Colonic mucosa (tissue), 4 donors: ENCODE data around the gene ANKRD33. TPM values are rescaled to one million over a fixed set of nuclear protein-coding genes. Genes with fewer than 3 reads are reported as not detected.
"Not testable (repeated sequence)": the region's sequence is repeated elsewhere in the genome, so short reads cannot be mapped to it uniquely, and the experiment has no call there.

Experiments
- DNase-seq: peaks from one replicate; pipeline ENCODE4 v3.0.0-alpha.2; 2020
- H3K27ac ChIP-seq: fragments of 200-600 bp; one replicate; pipeline ENCODE4 v1.8.0; 2021
- H3K27me3 ChIP-seq: fragments of 200-600 bp; one replicate; pipeline ENCODE4 v1.8.0; 2021
- H3K36me3 ChIP-seq: fragments of 200-600 bp; one replicate; pipeline ENCODE4 v1.8.0; 2021
- H3K4me1 ChIP-seq: fragments of 200-600 bp; one replicate; pipeline ENCODE4 v1.8.0; 2021; ENCODE audit warnings: mild to moderate bottlenecking
- H3K4me3 ChIP-seq: fragments of 200-600 bp; one replicate; pipeline ENCODE4 v1.8.0; 2021
- H3K9ac ChIP-seq, 2 donors: one replicate each; pipeline ENCODE4 v1.7.0; 2013; ENCODE audit warnings: control low read depth in 2 of 2, low read depth in 2 of 2, low read length in 2 of 2
- H3K9me3 ChIP-seq: fragments of 200-600 bp; one replicate; pipeline ENCODE4 v1.8.0; 2021
- intact Hi-C: fragments of 100-400 bp; cut with DNase I; formaldehyde crosslinking; loops from one replicate; pipeline ENCODE4 v1.14.1; 2022
- total RNA-seq, 2 donors: library from RNA; stranded (reverse); fragmentation: NEBNext Ultra II Directional in 1 of 2; extraction: Animal tissue kit (Norgen Biotek cat#: 25700) in 1 of 2; gene quantifications; one replicate each; pipeline ENCODE4 v1.2.1, GENCODE V29; 2021
- TF ChIP-seq, protein P1 (sequence below): fragments of 200-600 bp; IDR thresholded peaks from one replicate; pipeline ENCODE4 v1.8.0; 2022; ENCODE audit warnings: antibody characterized with exemption, mild to moderate bottlenecking
- donor health status: healthy.
- donor health status: DM: no; HTN: no; CAD: no.
- donor health status: DM: no; HTN: no; CAD: no.

The ANKRD33 gene
- total RNA-seq, 2 donors from 2014 or later, result not detected

DNA sequence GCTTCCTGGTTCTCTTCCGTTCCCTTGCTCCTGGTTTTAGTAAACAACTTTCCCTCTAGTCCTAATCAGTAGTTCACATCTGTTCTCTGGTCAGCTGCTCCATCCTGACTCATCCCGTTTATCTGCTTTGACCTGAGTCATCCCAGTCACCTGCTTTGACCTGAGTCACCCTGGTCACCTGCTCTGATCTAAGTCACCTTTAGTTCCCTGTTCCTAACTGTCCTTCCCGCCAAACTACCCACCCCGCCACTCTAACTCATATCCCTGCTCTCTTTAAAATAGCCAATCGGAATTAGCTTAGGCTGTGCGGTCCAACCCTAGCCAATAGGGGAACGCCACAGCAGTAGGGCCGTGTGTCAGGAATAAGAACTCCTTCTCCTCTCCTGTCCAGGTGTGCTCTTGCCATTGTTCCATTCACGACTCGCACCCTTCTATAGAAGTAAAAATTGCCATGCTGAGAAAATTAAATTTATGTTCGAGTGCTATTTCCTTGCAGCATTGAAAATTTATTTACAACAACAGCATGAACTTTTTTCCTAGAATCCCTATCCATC lies 3.1 kb upstream of the ANKRD33 start:
- TF ChIP-seq, protein P1, sequence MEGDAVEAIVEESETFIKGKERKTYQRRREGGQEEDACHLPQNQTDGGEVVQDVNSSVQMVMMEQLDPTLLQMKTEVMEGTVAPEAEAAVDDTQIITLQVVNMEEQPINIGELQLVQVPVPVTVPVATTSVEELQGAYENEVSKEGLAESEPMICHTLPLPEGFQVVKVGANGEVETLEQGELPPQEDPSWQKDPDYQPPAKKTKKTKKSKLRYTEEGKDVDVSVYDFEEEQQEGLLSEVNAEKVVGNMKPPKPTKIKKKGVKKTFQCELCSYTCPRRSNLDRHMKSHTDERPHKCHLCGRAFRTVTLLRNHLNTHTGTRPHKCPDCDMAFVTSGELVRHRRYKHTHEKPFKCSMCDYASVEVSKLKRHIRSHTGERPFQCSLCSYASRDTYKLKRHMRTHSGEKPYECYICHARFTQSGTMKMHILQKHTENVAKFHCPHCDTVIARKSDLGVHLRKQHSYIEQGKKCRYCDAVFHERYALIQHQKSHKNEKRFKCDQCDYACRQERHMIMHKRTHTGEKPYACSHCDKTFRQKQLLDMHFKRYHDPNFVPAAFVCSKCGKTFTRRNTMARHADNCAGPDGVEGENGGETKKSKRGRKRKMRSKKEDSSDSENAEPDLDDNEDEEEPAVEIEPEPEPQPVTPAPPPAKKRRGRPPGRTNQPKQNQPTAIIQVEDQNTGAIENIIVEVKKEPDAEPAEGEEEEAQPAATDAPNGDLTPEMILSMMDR, result no peak
- no peak overlapping the region for H3K9ac ChIP-seq
- intact Hi-C loops, result no loop called here
- no peaks in the 10 kb centered on the region for H3K4me1 ChIP-seq
- H3K4me3 ChIP-seq, result no peak overlapping the region
- H3K27me3 ChIP-seq, result no peaks in the 10 kb centered on the region
- no peaks in the 10 kb centered on the region for H3K9me3 ChIP-seq
- no peak for DNase-seq
- H3K27ac ChIP-seq, result no peak overlapping the region
- H3K36me3 ChIP-seq, result no peaks in the 10 kb centered on the region

DNA sequence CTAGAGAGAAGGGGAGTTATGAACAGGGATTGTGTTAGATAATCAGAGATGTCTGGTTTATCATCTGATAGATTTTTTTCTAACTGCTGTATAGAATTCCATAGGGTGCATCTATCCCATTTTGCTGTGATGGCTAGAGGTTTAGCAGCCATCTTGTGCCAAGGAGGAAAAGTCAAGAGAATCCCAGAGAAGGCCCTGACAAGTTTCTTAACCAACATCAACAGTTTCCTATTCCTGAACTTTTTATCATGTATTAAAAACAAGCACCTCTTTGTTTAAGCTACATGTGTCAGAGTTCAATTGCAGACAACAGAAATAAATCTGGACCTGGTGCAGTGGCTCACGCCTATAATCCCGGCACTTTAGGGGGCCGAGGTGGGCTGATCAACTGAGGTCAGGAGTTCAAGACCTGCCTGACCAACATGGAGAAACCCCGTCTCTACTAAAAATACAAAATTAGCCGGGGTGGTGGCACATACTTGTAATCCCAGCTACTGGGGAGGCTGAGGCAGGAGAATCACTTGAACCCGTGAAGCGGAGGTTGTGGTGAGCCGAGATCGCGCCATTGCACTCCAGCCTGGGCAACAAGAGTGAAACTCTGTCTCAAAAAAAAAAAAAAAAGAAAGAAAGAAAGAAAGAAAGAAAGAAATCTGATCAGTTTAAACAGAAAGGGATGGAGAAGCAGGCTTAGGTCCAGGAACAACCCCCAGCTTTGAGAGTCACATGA lies 2.4 kb upstream of the ANKRD33 start:
- H3K27ac ChIP-seq, H3K9me3 ChIP-seq, H3K36me3 ChIP-seq, H3K9ac ChIP-seq, H3K4me1 ChIP-seq, intact Hi-C loops, H3K27me3 ChIP-seq, H3K4me3 ChIP-seq, DNase-seq: not testable (repeated sequence)

DNA sequence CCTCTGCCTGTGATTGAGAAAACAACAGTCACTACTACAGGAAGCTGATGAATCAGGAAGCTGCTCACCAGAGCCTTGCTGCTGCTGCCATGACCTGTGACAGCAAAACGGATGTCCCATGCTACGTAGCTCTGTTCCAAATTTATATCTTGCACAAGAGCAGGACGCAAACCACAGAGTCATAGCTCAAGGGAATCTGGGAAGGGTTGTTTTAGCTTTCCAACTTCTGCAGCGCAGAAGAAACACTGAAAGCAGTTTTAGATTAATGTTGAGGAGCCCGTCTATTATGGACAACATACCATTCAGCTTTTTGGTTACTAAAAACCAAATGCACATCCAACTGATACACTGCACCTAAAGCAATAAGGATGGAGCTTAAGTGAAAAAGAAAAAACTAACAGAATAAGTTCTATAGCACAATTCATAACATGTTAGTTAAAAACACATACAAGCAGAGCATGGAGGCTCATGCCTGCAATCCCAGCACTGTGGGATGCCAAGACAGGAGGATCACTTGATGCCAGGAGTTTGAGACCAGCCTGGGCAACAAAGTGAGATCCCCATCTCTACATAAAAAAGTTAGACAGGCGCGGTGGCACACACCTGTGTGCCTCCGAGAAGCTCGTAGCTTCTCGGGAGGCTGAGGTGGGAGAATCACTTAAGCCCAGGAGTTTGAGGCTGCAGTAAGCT lies 1.7 kb upstream of the ANKRD33 start:
- Histone ChIP-seq H3K4me3 (no peak overlapping the region), H3K9me3 (no peaks in the 10 kb centered on the region), H3K4me1 (no peaks in the 10 kb centered on the region), H3K27ac (no peak overlapping the region), H3K27me3 (no peaks in the 10 kb centered on the region), H3K9ac (no peak overlapping the region), H3K36me3 (no peaks in the 10 kb centered on the region)
- peak; percentile 59 for DNase-seq
- intact Hi-C loops, result no loop called here
- TF ChIP-seq, protein P1, result no peak

DNA sequence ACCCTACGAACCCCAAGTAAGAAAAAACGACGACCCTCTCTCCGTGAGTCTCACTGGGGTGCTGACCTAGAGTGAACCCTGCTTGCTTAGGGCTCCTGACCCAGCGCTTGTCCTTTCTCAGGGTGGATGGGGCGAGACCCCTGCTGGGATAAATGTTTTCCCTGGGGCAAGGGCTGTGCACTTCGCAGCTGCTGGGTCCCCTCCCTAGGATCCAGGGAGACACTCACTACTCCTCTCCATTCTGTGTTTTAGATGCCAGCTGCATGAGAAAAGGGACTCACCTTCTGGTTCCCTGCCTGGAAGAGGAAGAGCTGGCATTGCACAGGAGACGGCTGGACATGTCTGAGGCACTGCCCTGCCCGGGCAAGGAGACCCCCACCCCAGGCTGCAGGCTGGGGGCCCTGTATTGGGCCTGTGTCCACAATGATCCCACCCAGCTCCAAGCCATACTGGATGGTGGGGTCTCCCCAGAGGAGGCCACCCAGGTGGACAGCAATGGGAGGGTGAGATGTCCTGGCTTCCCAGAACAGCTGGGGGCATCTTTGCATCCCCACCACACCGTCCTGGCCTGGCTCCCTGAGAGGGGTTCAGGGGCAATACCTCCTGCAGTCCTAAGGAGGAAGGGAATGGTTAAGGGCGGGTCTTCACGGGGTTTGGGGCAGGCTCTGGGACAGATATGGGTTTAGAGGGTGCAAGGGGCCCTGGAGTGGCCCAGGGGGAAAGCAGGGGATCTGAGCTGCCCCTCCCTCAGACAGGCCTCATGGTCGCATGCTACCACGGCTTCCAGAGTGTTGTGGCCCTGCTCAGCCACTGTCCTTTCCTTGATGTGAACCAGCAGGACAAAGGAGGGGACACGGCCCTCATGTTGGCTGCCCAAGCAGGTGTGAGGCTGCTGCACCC lies 663 bp downstream of the ANKRD33 start:
- Histone ChIP-seq H3K4me3 (no peak overlapping the region), H3K4me1 (no peaks in the 10 kb centered on the region), H3K27me3 (no peaks in the 10 kb centered on the region), H3K36me3 (no peaks in the 10 kb centered on the region), H3K9me3 (no peaks in the 10 kb centered on the region), H3K27ac (no peak overlapping the region), H3K9ac (no peak overlapping the region)
- no peak for DNase-seq
- intact Hi-C loops, result no loop called here
- TF ChIP-seq, protein P1, result no peak

DNA sequence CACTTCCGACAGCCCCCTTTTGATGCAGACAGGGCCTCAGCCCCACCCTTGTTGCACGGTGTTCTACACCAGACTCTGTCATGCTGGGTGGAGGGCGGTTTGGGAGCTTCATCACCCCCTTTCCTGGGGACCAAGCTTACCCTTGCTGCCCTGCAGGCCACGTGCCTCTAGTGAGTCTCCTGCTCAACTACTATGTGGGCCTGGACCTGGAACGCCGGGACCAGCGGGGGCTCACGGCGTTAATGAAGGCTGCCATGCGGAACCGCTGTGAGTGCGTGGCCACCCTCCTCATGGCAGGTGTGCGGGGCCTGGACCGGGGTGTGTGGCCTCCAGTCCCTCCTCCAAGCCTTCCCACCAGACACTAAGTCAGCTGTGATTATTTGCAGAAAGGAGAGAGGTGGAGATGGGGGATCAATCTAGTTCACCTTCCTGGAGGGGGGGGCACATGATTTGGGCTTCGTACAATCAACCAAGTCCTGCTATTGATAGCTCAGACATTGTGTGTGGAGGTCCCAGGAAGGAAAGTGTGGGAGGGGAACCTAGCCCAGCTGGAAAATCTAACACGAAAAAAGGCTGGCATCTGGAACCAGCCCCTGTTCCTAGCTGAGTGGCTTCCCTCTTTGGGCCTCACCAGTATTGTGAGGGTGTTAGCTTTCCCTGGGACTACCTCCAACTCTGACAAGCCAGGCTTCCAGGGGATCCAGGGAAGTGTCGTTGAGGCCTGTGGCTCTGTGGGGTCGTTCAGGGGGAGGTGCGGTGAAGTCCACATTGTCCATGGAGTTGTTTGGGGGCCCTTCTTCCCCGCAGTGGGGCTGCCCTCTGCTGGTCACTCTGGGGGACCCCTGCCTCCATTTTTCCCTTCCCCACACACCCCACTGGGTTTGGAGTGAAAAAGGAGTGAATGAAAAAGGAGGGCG lies 1.6 kb downstream of the ANKRD33 start:
- Histone ChIP-seq H3K36me3 (no peaks in the 10 kb centered on the region), H3K9ac (no peak overlapping the region), H3K27ac (no peak overlapping the region), H3K4me1 (no peaks in the 10 kb centered on the region), H3K9me3 (no peaks in the 10 kb centered on the region), H3K4me3 (no peak overlapping the region), H3K27me3 (no peaks in the 10 kb centered on the region)
- TF ChIP-seq, protein P1, result no peak
- no peak for DNase-seq
- intact Hi-C loops, result no loop called here
